HepG2 (cell line): ENCODE data around the gene TBX6. TPM values are rescaled to one million over a fixed set of nuclear protein-coding genes. Genes with fewer than 3 reads are reported as not detected.

Source experiments
- ATAC-seq: fragments of 200-7000 bp; cut with Tn5 transposase; 3 replicates; pipeline ENCODE4 v1.9.1; 2020; ENCODE audit warnings: mild to moderate bottlenecking, moderate library complexity
- BruUV-seq: library from RNA; stranded (reverse); fragments of 400-500 nt; replicated peaks from 2 replicates; lab custom pipeline; 2021; lab: Mats Ljungman, UMichigan
- CTCF ChIA-PET: fragments of 300-600 bp; formaldehyde crosslinking; extraction: SDS; loops from one replicate; lab custom pipeline; 2021; ENCODE audit warnings: low total read pairs, inconsistent platforms, low intra/inter-chr PET ratio; lab: Yijun Ruan, JAX
- POLR2A ChIA-PET: fragments of 350-600 bp; sonication (Branson Sonifier 250); formaldehyde crosslinking; loops from one replicate; lab custom pipeline; 2020; ENCODE audit warnings: antibody characterized with exemption, inconsistent platforms; lab: Yijun Ruan, JAX
- DNase-seq: peaks from one replicate; pipeline ENCODE4 v3.0.0-alpha.2; 2015; ENCODE audit warnings: low spot score
- FAIRE-seq: peaks from 3 replicates; lab custom pipeline; 2011; peaks lifted over from hg19 to GRCh38; lab: Jason Lieb, UNC
- H2AFZ ChIP-seq: one replicate; pipeline ENCODE4 v1.6.1; 2011; ENCODE audit warnings: low read length, inconsistent platforms
- H3K27ac ChIP-seq: fragments of 300-600 bp; 3 replicates; pipeline ENCODE4 v1.8.0; 2011; ENCODE audit warnings: mixed run types, mild to moderate bottlenecking, mixed read lengths, low read length, inconsistent platforms; ENCODE audit not compliant: insufficient read depth; ENCODE audit errors: extremely low read length
- H3K27me3 ChIP-seq, 2 experiments: fragments of 200-600 bp in 1 of 2; 2 replicates in 1 of 2; 3 replicates in 1 of 2; pipeline versions ENCODE4 v1.6.0 to v1.8.0; 2011; ENCODE audit warnings: low read length in 2 of 2, mild to moderate bottlenecking in 2 of 2, moderate library complexity in 2 of 2, inconsistent platforms in 1 of 2; ENCODE audit not compliant: insufficient read depth in 2 of 2, control insufficient read depth in 1 of 2
- H3K36me3 ChIP-seq, 2 experiments: fragments of 200-600 bp in 1 of 2; replicated peaks in 1 of 2; 2 replicates in 1 of 2; 3 replicates in 1 of 2; pipeline versions ENCODE4 v1.5.1 to v1.8.0; 2011; ENCODE audit warnings: low read length in 2 of 2, inconsistent platforms in 1 of 2; ENCODE audit not compliant: insufficient read depth in 2 of 2, control insufficient read depth in 1 of 2
- H3K4me1 ChIP-seq: 2 replicates; pipeline ENCODE4 v1.5.1; 2012; ENCODE audit warnings: low read length, inconsistent platforms; ENCODE audit not compliant: insufficient read depth
- H3K4me2 ChIP-seq: 2 replicates; pipeline ENCODE4 v1.6.0; 2011; ENCODE audit warnings: low read depth, low read length, inconsistent platforms
- H3K4me3 ChIP-seq, 3 experiments: fragments of 200-600 bp in 1 of 3; sonication (generic), shearing (Covaris generic) in 1 of 3; replicated peaks in 1 of 3; 2 replicates each; pipeline ENCODE4 v1.5.1; 2011 to 2016; ENCODE audit warnings: low read length in 3 of 3, inconsistent platforms in 2 of 3, low read depth in 2 of 3, mild to moderate bottlenecking in 2 of 3, control low read depth in 1 of 3, mixed read lengths in 1 of 3; ENCODE audit not compliant: insufficient read depth in 1 of 3
- H3K79me2 ChIP-seq: one replicate; pipeline ENCODE4 v1.6.1; 2011; ENCODE audit warnings: low read length, inconsistent platforms; ENCODE audit not compliant: insufficient read depth
- H3K9ac ChIP-seq: 2 replicates; pipeline ENCODE4 v1.6.0; 2011; ENCODE audit warnings: mild to moderate bottlenecking, low read depth, low read length, inconsistent platforms; ENCODE audit not compliant: insufficient read depth
- H3K9me3 ChIP-seq: 2 replicates; pipeline ENCODE4 v1.5.1; 2012; ENCODE audit warnings: mild to moderate bottlenecking, low read length
- H4K20me1 ChIP-seq: 2 replicates; pipeline ENCODE4 v1.6.0; 2011; ENCODE audit warnings: inconsistent platforms, mild to moderate bottlenecking, low read length, moderate library complexity; ENCODE audit not compliant: insufficient read depth
- MED13 ChIP-seq: sonication (generic); formaldehyde crosslinking; IDR thresholded peaks from 2 replicates; pipeline ENCODE4 v1.5.0; 2020; ENCODE audit warnings: missing genetic modification reagents
- PCBP1 ChIP-seq: fragments of 200-400 bp; formaldehyde crosslinking; IDR thresholded peaks from 2 replicates; pipeline ENCODE4 v1.6.1; 2017; ENCODE audit warnings: mild to moderate bottlenecking, low read depth, low read length, borderline replicate concordance
- RXRA ChIP-seq: sonication (generic); formaldehyde crosslinking; IDR thresholded peaks from 2 replicates; pipeline ENCODE4 v1.5.1; 2020; ENCODE audit warnings: missing genetic modification reagents
- ZNF652 ChIP-seq: IDR thresholded peaks from 2 replicates; pipeline ENCODE4 v1.6.1; 2016; ENCODE audit warnings: low read depth, borderline replicate concordance
- ZNF770 ChIP-seq: sonication (generic); formaldehyde crosslinking; IDR thresholded peaks from 2 replicates; pipeline ENCODE4 v1.5.0; 2020; ENCODE audit warnings: mild to moderate bottlenecking, missing genetic modification reagents
- WGBS: methylation state at CpG from one replicate; pipeline ENCODE4 v1.1.6; 2017; ENCODE audit warnings: low lambda C conversion rate; 5-methylcytosine and 5-hydroxymethylcytosine counted together
- in situ Hi-C: cut with HindIII; loops from 2 replicates; pipeline ENCODE4 v1.10.0; 2017; ENCODE audit warnings: low pct_unique_long_range_greater_than_20kb; ENCODE audit not compliant: extremely low pct_ligation_motif_present
- intact Hi-C: fragments of 100-400 bp; cut with micrococcal nuclease; formaldehyde crosslinking; loops from one replicate; pipeline ENCODE4 v1.10.0; 2022; ENCODE audit not compliant: unreplicated experiment
- polyA plus RNA-seq, 8 experiments: library from polyadenylated mRNA; depleted of rRNA in 3 of 8; stranded (reverse) in 7 of 8; unstranded in 1 of 8; fragments of >200 nt; fragmentation: Illumina TruSeq in 4 of 8; extraction: Trizol in 4 of 8; gene quantifications; 2 replicates each; pipeline versions ENCODE4 v1.2.1 to v1.2.3, GENCODE V29; 2011 to 2016; ENCODE audit warnings: low read depth in 4 of 8, missing spikeins in 1 of 8, mixed read lengths in 1 of 8; ENCODE audit not compliant: insufficient read depth in 1 of 8
- total RNA-seq, 5 experiments: library from RNA; depleted of rRNA; stranded (reverse); fragments of >200 nt; fragmentation: Illumina TruSeq; extraction: Trizol; gene quantifications; 2 replicates each; pipeline ENCODE4 v1.2.3, GENCODE V29; 2016; ENCODE audit warnings: low read depth in 1 of 5

The TBX6 gene
- total and polyA plus RNA-seq, 2 of the 13 experiments (the other 11 are each of a cell fraction or from before 2014, with no cell fraction given), result 0.24 to 0.42 TPM

- BruUV-seq, result no TSS peak
- Histone ChIP-seq H2AFZ (no peak overlapping the region), H3K79me2 (no peaks in the 10 kb centered on the region), H3K4me3 (no peak overlapping the region), H3K9me3 (no peaks in the 10 kb centered on the region), H3K36me3 (peaks cover 0 to 9% of the 10 kb centered on the region in 2 experiments; a peak in 1 of 5 replicates), H4K20me1 (no peaks in the 10 kb centered on the region), H3K9ac (no peak overlapping the region), H3K4me2 (no peak overlapping the region), H3K4me1 (peaks cover 37% of the 10 kb centered on the region), H3K27me3 (no peaks in the 10 kb centered on the region), H3K27ac (no peak overlapping the region)
- 90% methylated on average over 7 of the region's 7 CpGs for WGBS
- intact Hi-C loops (no loop called here), in situ Hi-C loops (no loop called here)
- DNase-seq (no peak), FAIRE-seq (no peak), ATAC-seq (no peak)
- ChIA-PET POLR2A (interaction anchor here (0.7 to 1.3 kb wide), 2 partner anchors 15 to 19 kb away, joined by 3 to 4 read pairs; partner anchors contain the start of genes TBX6 and YPEL3), CTCF (interaction anchor here (1.4 kb wide), 1 partner anchor 19 kb away, joined by 4 read pairs; the partner anchor contains the start of gene TBX6)
- TF ChIP-seq ZNF652 (CRISPR knock-in tag), result peak; percentile 44; the same call in 1 of the 2 replicates
- TF ChIP-seq PCBP1, result no peak
- no peak for TF ChIP-seq MED13
- TF ChIP-seq ZNF770 (CRISPR knock-in tag), result peak; percentile 59; the same call in 1 of the 2 replicates
- no peak for TF ChIP-seq RXRA (CRISPR knock-in tag)
Observed at GRCh38 chr16:30110661-30111060, 18.9 kb upstream of the TBX6 start.
